ENCODE results near the gene CLEC16A.

DNA sequence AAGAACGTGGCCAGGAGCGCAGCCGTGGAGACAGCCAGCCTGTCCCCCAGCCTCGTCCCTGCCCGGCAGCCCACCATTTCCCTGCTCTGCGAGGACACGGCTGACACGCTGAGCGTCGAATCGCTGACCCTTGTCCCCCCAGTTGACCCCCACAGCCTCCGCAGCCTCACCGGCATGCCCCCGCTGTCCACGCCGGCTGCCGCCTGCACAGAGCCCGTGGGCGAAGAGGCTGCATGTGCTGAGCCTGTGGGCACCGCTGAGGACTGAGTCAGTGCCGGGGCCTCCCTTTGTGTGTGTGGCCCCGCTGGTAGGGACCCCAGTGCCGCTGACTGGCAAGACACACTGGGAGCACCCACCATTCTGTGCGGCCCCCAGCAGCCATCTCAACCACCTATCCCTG, 234.1 kb downstream of the CLEC16A start:
- TF ChIP-seq, protein P1, sequence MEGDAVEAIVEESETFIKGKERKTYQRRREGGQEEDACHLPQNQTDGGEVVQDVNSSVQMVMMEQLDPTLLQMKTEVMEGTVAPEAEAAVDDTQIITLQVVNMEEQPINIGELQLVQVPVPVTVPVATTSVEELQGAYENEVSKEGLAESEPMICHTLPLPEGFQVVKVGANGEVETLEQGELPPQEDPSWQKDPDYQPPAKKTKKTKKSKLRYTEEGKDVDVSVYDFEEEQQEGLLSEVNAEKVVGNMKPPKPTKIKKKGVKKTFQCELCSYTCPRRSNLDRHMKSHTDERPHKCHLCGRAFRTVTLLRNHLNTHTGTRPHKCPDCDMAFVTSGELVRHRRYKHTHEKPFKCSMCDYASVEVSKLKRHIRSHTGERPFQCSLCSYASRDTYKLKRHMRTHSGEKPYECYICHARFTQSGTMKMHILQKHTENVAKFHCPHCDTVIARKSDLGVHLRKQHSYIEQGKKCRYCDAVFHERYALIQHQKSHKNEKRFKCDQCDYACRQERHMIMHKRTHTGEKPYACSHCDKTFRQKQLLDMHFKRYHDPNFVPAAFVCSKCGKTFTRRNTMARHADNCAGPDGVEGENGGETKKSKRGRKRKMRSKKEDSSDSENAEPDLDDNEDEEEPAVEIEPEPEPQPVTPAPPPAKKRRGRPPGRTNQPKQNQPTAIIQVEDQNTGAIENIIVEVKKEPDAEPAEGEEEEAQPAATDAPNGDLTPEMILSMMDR (IDR thresholded peaks at IDR 0.05), result no peak
- TF ChIP-seq EZH2phosphoT487 (IDR thresholded peaks at IDR 0.05), result no peak
- no peak for TF ChIP-seq EZH2 (IDR thresholded peaks at IDR 0.05)
